GM19023 (cell line): ENCODE measurements around the gene LPA.
"Not testable (repeated sequence)": the region's sequence is repeated elsewhere in the genome, so short reads cannot be mapped to it uniquely, and the experiment has no call there.

Source experiments
- ATAC-seq: cut with Tn5 transposase; IDR thresholded peaks from one replicate; pipeline ENCODE4 v1.9.1; 2021; ENCODE audit warnings: mild to moderate bottlenecking, moderate library complexity; ENCODE audit not compliant: unreplicated experiment

The LPA gene

GRCh38 chr6:160667639-160668481 is 3.8 kb upstream of the LPA start:
- ATAC-seq = peak; percentile 85

DNA sequence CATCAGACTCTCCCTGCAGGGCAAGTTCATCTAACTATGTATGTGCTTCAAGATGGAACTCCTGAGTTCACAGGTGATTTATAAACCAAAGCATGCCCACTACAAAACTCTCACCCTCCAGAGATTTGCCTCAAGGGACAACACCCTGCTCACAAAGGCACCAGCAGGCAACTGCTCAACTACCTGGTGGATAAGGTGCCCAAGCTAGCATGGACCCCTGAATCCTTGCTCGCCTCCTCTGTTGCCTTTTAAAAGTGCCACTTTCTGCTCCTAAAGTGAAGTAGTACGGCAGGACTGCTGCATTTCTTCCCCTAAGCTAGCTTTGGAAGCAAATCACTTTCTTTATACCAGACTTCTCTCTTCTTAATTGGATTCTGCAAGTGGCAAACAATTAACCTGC is 1.2 kb downstream of the LPA start:
- no peak for ATAC-seq

GRCh38 chr6:160662429-160662828 is 1.6 kb downstream of the LPA start:
- ATAC-seq = no peak

- ATAC-seq = no peak
These were observed 2.9 kb downstream of the LPA start for GRCh38 chr6:160661216-160661615.

DNA sequence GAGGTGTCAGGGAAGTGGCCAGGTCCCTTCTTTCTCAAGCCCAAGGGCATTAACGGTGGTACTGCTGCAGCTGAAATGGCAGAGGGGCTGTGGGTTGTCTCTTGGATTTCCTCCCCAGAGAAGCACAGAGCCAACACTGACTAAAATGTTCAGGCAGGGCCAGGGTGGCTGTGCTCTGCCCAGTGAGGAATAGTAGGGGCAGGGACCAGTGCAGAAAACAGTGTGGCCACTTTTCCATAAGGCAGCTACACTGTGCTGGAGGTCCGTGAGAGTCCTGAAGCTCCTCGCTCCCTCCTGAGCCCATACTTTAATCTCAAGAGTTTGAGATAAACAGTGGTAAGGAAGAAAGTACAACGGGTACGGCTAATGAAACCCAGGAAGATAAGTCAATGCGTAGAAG is 4.5 kb downstream of the LPA start:
- no peak for ATAC-seq

DNA sequence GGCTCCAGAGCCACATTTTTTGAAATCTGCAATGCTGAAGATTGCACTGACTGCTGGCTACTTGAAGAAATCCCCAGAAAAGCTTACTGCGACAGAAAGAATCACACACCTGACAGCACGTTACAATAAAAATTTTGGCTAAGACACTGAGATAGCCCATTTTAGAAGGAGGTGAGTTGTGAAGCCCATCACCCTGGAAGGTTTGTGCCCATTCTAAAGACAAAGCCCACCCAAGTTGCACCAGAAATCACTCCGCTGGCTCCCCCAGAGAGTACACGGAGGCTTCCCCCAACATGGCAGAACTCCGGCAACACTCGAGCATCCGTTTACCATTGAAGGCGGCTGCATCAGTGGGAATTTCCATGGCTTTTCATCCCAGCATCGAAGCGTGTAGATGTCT is 29.4 kb downstream of the LPA start:
- ATAC-seq = no peak

DNA sequence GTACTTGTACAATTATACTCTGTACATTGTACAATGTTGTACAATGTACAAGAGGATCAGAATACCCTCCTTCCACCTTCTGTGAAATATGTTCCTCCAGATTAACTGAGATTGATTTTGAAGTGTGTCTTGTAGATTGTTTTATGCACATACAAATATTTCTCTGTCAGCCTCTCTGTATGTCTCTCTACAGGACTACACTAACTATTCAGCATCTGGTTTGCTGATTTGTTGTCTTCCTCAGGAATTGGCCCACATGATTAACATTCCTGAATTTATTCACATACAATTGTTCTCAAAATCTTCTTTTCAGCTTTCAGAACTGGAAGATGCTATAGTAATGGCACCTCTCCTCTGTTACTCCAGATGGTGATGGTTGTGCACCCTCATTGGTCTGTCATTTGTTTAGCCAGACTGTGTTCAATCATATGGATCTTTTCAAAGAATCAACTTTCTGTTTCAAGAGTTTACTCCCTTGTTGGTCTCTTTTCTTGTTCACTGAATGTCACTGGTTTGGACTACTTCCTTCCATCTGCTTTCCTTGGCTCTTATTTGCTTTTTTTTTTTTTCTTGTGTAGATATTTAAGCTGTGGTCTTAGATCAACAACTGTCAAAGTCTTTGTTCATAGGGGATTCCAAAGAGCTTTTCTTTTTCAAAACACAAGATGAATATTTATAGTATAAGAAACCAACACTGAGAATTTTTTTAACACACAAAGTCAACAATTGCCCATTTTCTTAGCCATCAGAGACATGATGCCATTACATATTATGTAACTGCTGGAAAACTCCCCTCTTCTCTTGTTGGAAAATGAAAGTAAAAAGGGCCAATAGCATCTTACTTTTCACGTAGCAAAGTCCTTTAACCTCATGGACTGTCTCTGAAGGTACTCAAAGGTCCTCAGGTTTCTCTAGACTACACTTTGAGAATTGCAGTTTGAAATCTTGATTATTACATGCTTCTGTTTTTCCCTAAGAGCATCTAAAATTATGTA is 67.9 kb downstream of the LPA start:
- ATAC-seq = no peak

DNA sequence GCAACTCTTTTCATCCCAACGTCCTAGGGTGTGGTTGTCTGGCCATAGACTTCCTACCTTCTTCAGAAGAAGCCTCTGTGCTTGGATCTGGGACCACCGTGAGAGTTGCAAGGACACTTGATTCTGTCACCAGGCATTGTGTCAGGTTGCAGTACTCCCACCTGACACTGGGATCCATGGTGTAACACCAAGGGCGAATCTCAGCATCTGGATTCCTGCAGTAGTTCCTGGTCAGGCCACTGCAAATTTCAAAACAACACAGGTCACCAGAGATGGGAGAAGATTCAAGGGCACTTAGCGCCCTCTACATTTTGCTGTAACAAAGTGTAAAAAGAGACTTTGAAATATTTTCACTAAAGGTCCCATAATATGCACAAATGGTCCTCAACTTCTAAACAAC is 68.8 kb downstream of the LPA start:
- ATAC-seq = not testable (repeated sequence)

DNA sequence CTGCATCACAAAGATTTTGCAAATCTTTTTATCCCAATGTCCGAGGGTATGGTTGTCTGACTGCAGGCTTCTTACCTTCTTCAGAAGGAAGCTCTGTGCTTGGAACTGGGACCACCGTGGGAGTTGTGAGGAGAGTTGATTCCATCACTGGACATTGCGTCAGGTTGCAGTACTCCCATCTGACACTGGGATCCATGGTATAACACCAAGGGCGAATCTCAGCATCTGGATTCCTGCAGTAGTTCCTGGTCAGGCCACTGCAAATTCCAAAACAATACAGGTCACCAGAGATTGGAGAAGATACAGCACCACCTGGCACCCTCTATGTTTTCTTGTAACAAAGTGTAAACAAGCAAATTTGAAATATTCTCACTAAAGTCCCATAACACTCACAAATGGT is 77.7 kb downstream of the LPA start:
- no peak for ATAC-seq

- ATAC-seq = no peak
These were observed 80.3 kb downstream of the LPA start for GRCh38 chr6:160583794-160584193.

DNA sequence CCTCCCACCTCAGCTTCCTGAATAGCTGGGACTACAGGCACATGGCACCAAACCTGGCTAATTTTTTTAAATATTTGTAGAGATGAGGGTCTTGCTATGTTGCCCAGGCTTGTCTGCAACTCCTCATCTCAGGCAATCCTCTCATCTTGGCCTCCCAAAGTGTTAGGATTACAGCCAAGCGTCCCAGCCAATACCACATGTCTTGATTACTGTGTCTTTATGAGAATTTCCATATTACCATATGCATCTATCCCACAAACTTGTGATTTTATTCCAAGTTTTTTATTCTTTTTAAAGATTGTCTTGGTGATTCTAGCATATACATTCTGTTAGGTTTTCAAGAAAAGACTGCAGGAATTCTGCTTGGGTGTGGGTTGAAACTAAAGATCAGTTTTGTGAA is 82.7 kb downstream of the LPA start:
- ATAC-seq = no peak

GRCh38 chr6:160578515-160578914 is 85.6 kb downstream of the LPA start:
- not testable (repeated sequence) for ATAC-seq

DNA sequence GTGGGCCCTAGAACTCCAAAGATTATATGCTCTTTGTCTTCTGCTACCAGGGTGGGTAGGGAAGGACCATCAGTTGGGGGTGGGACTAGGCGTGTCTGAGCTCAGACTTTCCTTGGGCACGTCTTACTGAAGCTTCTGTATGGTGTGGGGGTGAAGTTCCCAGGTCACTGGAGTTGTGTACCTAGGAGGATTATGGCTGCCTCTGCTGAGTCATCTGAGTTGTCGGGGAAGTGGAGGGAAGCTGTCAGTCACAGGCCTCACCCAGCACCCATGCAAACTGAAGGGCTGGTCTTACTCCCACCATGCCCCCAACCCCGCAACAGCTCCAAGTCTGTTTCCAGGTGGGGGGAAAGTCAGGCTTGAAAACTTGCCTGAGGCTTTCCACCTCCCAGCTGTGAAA is 90.1 kb downstream of the LPA start:
- ATAC-seq = no peak

- ATAC-seq = not testable (repeated sequence)
These were observed 92.9 kb downstream of the LPA start for GRCh38 chr6:160571201-160571600.

GRCh38 chr6:160544802-160545201 is 119.3 kb downstream of the LPA start:
- no peak for ATAC-seq

DNA sequence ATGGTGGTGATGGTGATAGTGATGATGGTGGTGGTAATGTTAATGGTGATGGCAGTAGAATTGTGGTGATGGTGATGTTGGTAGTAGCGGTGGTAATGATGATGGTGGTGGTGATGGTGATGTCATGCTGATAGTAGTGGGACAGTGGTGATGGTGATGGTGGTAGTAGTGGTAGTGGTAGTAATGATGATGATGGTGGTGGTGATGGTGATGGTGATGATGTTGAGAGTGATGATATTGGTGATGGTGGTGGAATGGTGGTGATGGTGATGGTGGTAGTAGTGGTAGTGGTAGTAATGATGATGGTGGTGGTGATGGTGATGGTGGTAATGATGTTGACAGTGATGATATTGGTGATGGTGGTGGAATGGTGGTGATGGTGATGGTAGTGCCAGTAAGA is 128.8 kb downstream of the LPA start:
- ATAC-seq = no peak

DNA sequence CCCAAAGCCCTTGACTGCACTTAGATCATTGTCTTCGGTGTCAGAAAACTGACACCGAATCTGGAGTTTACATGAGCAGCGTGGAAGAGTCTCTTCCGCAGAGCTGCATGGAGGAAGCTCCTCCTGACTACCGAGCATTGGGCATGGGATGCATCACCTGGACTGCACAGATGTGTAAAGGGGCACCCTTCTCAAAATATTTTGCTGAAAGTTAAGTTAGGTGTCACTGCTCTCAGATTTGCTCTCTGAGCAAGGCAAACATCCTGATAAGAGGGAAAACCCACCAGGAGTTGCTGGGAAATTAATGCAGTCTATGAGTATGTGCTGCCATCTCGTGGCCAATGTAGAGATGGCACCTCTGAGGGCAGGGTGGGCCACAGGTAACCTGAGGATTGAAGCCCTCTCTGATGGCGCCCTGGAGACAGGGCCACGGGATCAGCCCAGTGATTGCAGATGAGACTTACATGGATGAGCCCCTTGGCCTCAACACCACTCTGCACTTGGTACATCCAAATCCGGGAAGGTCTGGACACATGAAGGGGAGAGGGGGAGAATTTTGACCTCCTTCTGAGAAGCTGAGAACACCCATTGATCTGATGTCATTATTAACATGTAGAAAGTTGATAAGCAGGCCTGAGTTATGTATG is 129.9 kb downstream of the LPA start:
- ATAC-seq = peak; percentile 85

GRCh38 chr6:160532315-160532714 is 131.8 kb downstream of the LPA start:
- ATAC-seq = no peak

DNA sequence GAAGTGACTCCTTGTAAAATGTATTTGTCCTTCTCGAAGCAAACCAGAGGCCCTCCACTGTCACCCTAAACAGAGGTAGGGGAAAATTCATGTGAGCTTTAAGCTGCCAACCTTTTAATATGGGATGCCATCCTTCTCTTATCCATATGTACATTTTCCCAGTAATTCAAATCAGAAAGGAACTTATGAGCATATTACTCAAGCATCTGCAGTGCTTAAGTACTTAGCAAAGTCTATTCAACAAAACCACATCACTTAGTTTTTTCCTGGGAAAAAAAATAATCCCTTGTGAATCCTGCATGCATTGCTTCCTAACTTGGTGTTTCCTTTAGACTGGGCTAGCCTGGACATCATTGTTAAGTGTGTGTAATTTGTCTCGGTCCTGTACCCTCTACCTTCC is 132.2 kb downstream of the LPA start:
- ATAC-seq = no peak

- ATAC-seq = not testable (repeated sequence)
These were observed 134.6 kb downstream of the LPA start for GRCh38 chr6:160529524-160529923.

DNA sequence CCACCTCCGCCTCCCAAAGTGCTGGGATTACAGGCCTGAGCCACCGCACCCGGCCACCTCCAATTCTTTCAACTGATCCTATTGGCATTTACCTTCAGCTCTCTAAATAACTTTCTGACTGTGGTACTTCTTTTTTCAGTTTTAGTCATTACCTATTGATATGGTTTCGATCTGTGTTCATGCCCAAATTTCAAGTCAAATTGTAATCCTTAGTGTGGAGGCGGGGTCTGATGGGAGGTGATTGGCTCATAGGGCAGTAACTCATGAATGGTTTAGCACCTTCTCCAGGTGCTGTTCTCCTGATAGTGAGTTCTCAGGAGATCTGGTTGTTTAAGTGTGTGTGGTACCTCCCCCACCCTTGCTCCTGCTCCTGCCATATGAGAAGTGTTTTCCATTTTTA is 140.9 kb downstream of the LPA start:
- ATAC-seq = no peak
